Neuronal stem cell (in vitro differentiated cells): ENCODE measurements around the gene ABHD16B.

Experiments
- DNase-seq: peaks from one replicate; pipeline ENCODE4 v3.0.0-alpha.2; 2013; ENCODE audit warnings: low spot score
- H2AFZ ChIP-seq: one replicate; pipeline ENCODE4 v1.6.1; 2013; ENCODE audit warnings: mild to moderate bottlenecking, low read length, inconsistent platforms
- H2AK5ac ChIP-seq: 2 replicates; pipeline ENCODE4 v1.6.1; 2013; ENCODE audit warnings: low read depth, mild to moderate bottlenecking, inconsistent platforms, low read length, moderate library complexity, mixed read lengths
- H2BK120ac ChIP-seq: 2 replicates; pipeline ENCODE4 v1.6.1; 2013; ENCODE audit warnings: low read depth, mild to moderate bottlenecking, inconsistent platforms, low read length, moderate library complexity, mixed read lengths
- H2BK12ac ChIP-seq: one replicate; pipeline ENCODE4 v1.6.1; 2013; ENCODE audit warnings: low read length, inconsistent platforms
- H2BK15ac ChIP-seq: 2 replicates; pipeline ENCODE4 v1.6.1; 2013; ENCODE audit warnings: mild to moderate bottlenecking, low read length, inconsistent platforms, mixed read lengths
- H2BK5ac ChIP-seq: one replicate; pipeline ENCODE4 v1.6.1; 2013; ENCODE audit warnings: inconsistent platforms, mild to moderate bottlenecking, low read length, moderate library complexity
- H3K14ac ChIP-seq: one replicate; pipeline ENCODE4 v1.6.1; 2013; ENCODE audit warnings: low read length, inconsistent platforms
- H3K18ac ChIP-seq: 2 replicates; pipeline ENCODE4 v1.6.1; 2013; ENCODE audit warnings: low read length, inconsistent platforms
- H3K23ac ChIP-seq: 2 replicates; pipeline ENCODE4 v1.6.1; 2013; ENCODE audit warnings: low read depth, mild to moderate bottlenecking, mixed read lengths, low read length, inconsistent platforms; ENCODE audit not compliant: poor library complexity
- H3K27ac ChIP-seq: replicated peaks from 3 replicates; pipeline ENCODE4 v1.5.1; 2013; ENCODE audit warnings: low read length, inconsistent platforms
- H3K27me3 ChIP-seq, 3 experiments: 2 replicates each; pipeline ENCODE4 v1.6.1; 2013; ENCODE audit warnings: low read length in 3 of 3, mild to moderate bottlenecking in 2 of 3, inconsistent platforms in 1 of 3, low read depth in 1 of 3, mixed read lengths in 1 of 3, moderate library complexity in 1 of 3; ENCODE audit not compliant: control insufficient read depth in 3 of 3, insufficient read depth in 3 of 3
- H3K36me3 ChIP-seq, 2 donors: replicated peaks in 1 of 2; 2 replicates each; pipeline ENCODE4 v1.6.1; 2013; ENCODE audit warnings: low read length in 2 of 2; ENCODE audit not compliant: control insufficient read depth in 2 of 2, insufficient read depth in 2 of 2
- H3K4ac ChIP-seq: 2 replicates; pipeline ENCODE4 v1.6.1; 2013; ENCODE audit warnings: inconsistent platforms, mild to moderate bottlenecking, low read length, moderate library complexity
- H3K4me1 ChIP-seq, 2 donors: 1 replicate in 1 of 2; 2 replicates in 1 of 2; pipeline ENCODE4 v1.6.1; 2013; ENCODE audit warnings: low read length in 2 of 2, low read depth in 1 of 2; ENCODE audit not compliant: control insufficient read depth in 2 of 2, insufficient read depth in 1 of 2
- H3K4me2 ChIP-seq: one replicate; pipeline ENCODE4 v1.6.1; 2013; ENCODE audit warnings: mild to moderate bottlenecking, low read length, inconsistent platforms; ENCODE audit not compliant: insufficient read depth, poor library complexity, severe bottlenecking
- H3K4me3 ChIP-seq, 2 donors: 2 replicates each; pipeline ENCODE4 v1.5.1; 2013; ENCODE audit warnings: low read length in 2 of 2, mild to moderate bottlenecking in 2 of 2, inconsistent platforms in 1 of 2, moderate library complexity in 1 of 2
- H3K79me1 ChIP-seq: one replicate; pipeline ENCODE4 v1.6.1; 2013; ENCODE audit warnings: low read depth, mild to moderate bottlenecking, inconsistent platforms, low read length, moderate library complexity
- H3K9ac ChIP-seq: one replicate; pipeline ENCODE4 v1.6.1; 2013; ENCODE audit warnings: mild to moderate bottlenecking, low read depth, low read length, inconsistent platforms; ENCODE audit not compliant: poor library complexity
- H3K9me3 ChIP-seq, 2 donors: replicated peaks in 1 of 2; 2 replicates each; pipeline versions ENCODE3 to v1.6.1; 2013; ENCODE audit warnings: low read length in 2 of 2, mild to moderate bottlenecking in 2 of 2, inconsistent platforms in 1 of 2, low read depth in 1 of 2, mixed read lengths in 1 of 2, moderate library complexity in 1 of 2; ENCODE audit not compliant: control insufficient read depth in 2 of 2, insufficient read depth in 1 of 2
- H4K8ac ChIP-seq: one replicate; pipeline ENCODE4 v1.6.1; 2013; ENCODE audit warnings: low read depth, mild to moderate bottlenecking, inconsistent platforms, low read length, moderate library complexity
- H4K91ac ChIP-seq: one replicate; pipeline ENCODE4 v1.6.1; 2013; ENCODE audit warnings: low read length, low read depth, mild to moderate bottlenecking, inconsistent platforms; ENCODE audit not compliant: poor library complexity
- WGBS, 2 donors: extraction: QIAGEN DNeasy Blood & Tissue Kit; methylation state at CpG; one replicate each; pipeline ENCODE4 v1.1.7; 2013; ENCODE audit warnings: missing lambda C conversion rate in 2 of 2, mixed read lengths in 1 of 2; ENCODE audit not compliant: insufficient read length in 2 of 2, insufficient replicate concordance in 1 of 2; ENCODE audit errors: extremely low coverage in 2 of 2; 5-methylcytosine and 5-hydroxymethylcytosine counted together

Gene ABHD16B

GRCh38 chr20:63831646-63831992 is 29.7 kb upstream of the ABHD16B start:
- Histone ChIP-seq H2BK5ac (peak overlapping the region; percentile 53), H3K4me2 (peak overlapping the region; percentile 87), H3K79me1 (peaks cover 4% of the 10 kb centered on the region), H2AK5ac (peak overlapping the region; percentile 61), H2BK120ac (peak overlapping the region; percentile 47), H3K14ac (no peak overlapping the region), H4K8ac (no peak overlapping the region), H3K27me3 (peaks cover 0 to 31% (median 10%) of the 10 kb centered on the region in 3 experiments), H3K4me1 (peaks cover 26 to 36% of the 10 kb centered on the region in 2 donors), H2AFZ (peak overlapping the region; percentile 66), H4K91ac (no peak overlapping the region), H3K36me3 (peaks cover 0 to 2% of the 10 kb centered on the region in 2 donors), H3K9ac (peak overlapping the region; percentile 4), H2BK15ac (peak overlapping the region; percentile 26), H3K18ac (peak overlapping the region; percentile 89), H3K9me3 (no peaks in the 10 kb centered on the region), H3K4me3 (peak overlapping the region; percentile 29 to 84), H3K4ac (no peak overlapping the region), H3K27ac (no peak overlapping the region), H2BK12ac (no peak overlapping the region), H3K23ac (peak overlapping the region; percentile 37)
- no peak for DNase-seq
- WGBS, 2 donors = no CpG with 5 or more reads among the region's 55 CpGs

GRCh38 chr20:63831993-63832686 is 29.2 kb upstream of the ABHD16B start:
- H3K36me3 ChIP-seq = no peaks in the 10 kb centered on the region
- no peak for DNase-seq
- peak overlapping the region; percentile 79 for H2BK15ac ChIP-seq
- peak overlapping the region; percentile 86 for H2AK5ac ChIP-seq
- H3K4ac ChIP-seq = no peak overlapping the region
- peak overlapping the region; percentile 53 for H2BK5ac ChIP-seq
- H4K8ac ChIP-seq = no peak overlapping the region
- no peaks in the 10 kb centered on the region for H3K9me3 ChIP-seq
- H3K9ac ChIP-seq = peak overlapping the region; percentile 72
- peak overlapping the region; percentile 46 for H2BK12ac ChIP-seq
- H3K27me3 ChIP-seq = peaks cover 0 to 31% (median 10%) of the 10 kb centered on the region in 3 experiments
- H3K23ac ChIP-seq = peak overlapping the region; percentile 37
- peak overlapping the region in 1 of 2 donors; percentile 84 for H3K4me3 ChIP-seq
- peak overlapping the region; percentile 89 for H3K18ac ChIP-seq
- no peak overlapping the region for H4K91ac ChIP-seq
- H3K79me1 ChIP-seq = peaks cover 2% of the 10 kb centered on the region
- peaks cover 26 to 36% of the 10 kb centered on the region in 2 donors for H3K4me1 ChIP-seq
- H2AFZ ChIP-seq = no peak overlapping the region
- peak overlapping the region; percentile 47 for H2BK120ac ChIP-seq
- WGBS, 2 donors = no CpG with 5 or more reads among the region's 76 CpGs
- H3K27ac ChIP-seq = no peak overlapping the region
- peak overlapping the region; percentile 87 for H3K4me2 ChIP-seq
- no peak overlapping the region for H3K14ac ChIP-seq

GRCh38 chr20:63833776-63834490 is 27.4 kb upstream of the ABHD16B start:
- Histone ChIP-seq H3K79me1 (no peaks in the 10 kb centered on the region), H3K27ac (no peak overlapping the region), H3K4ac (peak overlapping the region; percentile 79), H2BK15ac (peak overlapping the region; percentile 95), H3K4me3 (no peak overlapping the region), H4K91ac (peak overlapping the region; percentile 11), H3K18ac (peak overlapping the region; percentile 98), H3K27me3 (peaks cover 0 to 28% (median 10%) of the 10 kb centered on the region in 3 experiments), H4K8ac (no peak overlapping the region), H3K36me3 (no peaks in the 10 kb centered on the region), H3K4me2 (no peak overlapping the region), H2AK5ac (peak overlapping the region; percentile 99), H3K23ac (peak overlapping the region; percentile 68), H3K4me1 (peaks cover 20 to 31% of the 10 kb centered on the region in 2 donors), H3K14ac (peak overlapping the region; percentile 73), H2AFZ (no peak overlapping the region), H3K9ac (peak overlapping the region; percentile 55), H2BK12ac (no peak overlapping the region), H2BK120ac (no peak overlapping the region), H3K9me3 (no peaks in the 10 kb centered on the region), H2BK5ac (peak overlapping the region; percentile 97)
- no peak for DNase-seq
- no CpG with 5 or more reads among the region's 20 CpGs for WGBS, 2 donors

GRCh38 chr20:63834491-63834880 is 26.8 kb upstream of the ABHD16B start:
- Histone ChIP-seq H3K36me3 (no peaks in the 10 kb centered on the region), H2AFZ (peak overlapping the region; percentile 76), H3K14ac (peak overlapping the region; percentile 85), H2BK15ac (peak overlapping the region; percentile 95), H3K4me2 (no peak overlapping the region), H2BK5ac (peak overlapping the region; percentile 97), H4K91ac (peak overlapping the region; percentile 11), H3K9me3 (no peaks in the 10 kb centered on the region), H2BK120ac (no peak overlapping the region), H3K27me3 (peaks cover 0 to 23% (median 10%) of the 10 kb centered on the region in 3 experiments), H4K8ac (no peak overlapping the region), H3K18ac (peak overlapping the region; percentile 98), H3K9ac (no peak overlapping the region), H2BK12ac (no peak overlapping the region), H3K4me1 (peaks cover 15 to 25% of the 10 kb centered on the region in 2 donors), H3K27ac (no peak overlapping the region), H3K23ac (peak overlapping the region; percentile 68), H3K4me3 (no peak overlapping the region), H3K79me1 (no peaks in the 10 kb centered on the region), H2AK5ac (peak overlapping the region; percentile 99), H3K4ac (peak overlapping the region; percentile 79)
- no peak for DNase-seq
- no CpG with 5 or more reads among the region's 9 CpGs for WGBS, 2 donors
